HG03108 (cell line): ENCODE results near the gene CCS.
"Not testable (repeated sequence)": the region's sequence is repeated elsewhere in the genome, so short reads cannot be mapped to it uniquely, and the experiment has no call there.

Experiments
- ATAC-seq: cut with Tn5 transposase; IDR thresholded peaks from one replicate; pipeline ENCODE4 v1.9.1; 2021; ENCODE audit warnings: moderate library complexity; ENCODE audit not compliant: unreplicated experiment

CCS gene

GRCh38 chr11:66592457-66593302 is at the start of gene CCS, which contains the start of gene CCDC87:
Gene CCS, plus strand, starts transcription at chr11:66593185. Its CDS starts 77 bp downstream, at chr11:66593262.
Gene CCDC87, minus strand, starts transcription at chr11:66593063. Its CDS starts 48 bp downstream, at chr11:66593015.
- peak; percentile 91 for ATAC-seq

- ATAC-seq = peak; percentile 42
Observed at GRCh38 chr11:66543263-66544107, 49.5 kb upstream of the CCS start.

GRCh38 chr11:66544952-66545351 is 48.0 kb upstream of the CCS start:
- not testable (repeated sequence) for ATAC-seq

- peak; percentile 84 for ATAC-seq
Observed at GRCh38 chr11:66545701-66546367, 47.2 kb upstream of the CCS start, which contains the start of gene ZDHHC24. Gene ZDHHC24, minus strand, starts transcription at chr11:66546048. Its CDS starts 45 bp downstream, at chr11:66546003.

- no peak for ATAC-seq
Observed at GRCh38 chr11:66546368-66546965, 46.5 kb upstream of the CCS start, which contains the start of gene ACTN3. Gene ACTN3, plus strand, starts transcription at chr11:66546903. Its CDS starts 35 bp downstream, at chr11:66546938.

GRCh38 chr11:66546966-66547661 is 45.9 kb upstream of the CCS start:
- no peak for ATAC-seq

GRCh38 chr11:66547662-66548009 is 45.3 kb upstream of the CCS start:
- no peak for ATAC-seq

- no peak for ATAC-seq
Observed at GRCh38 chr11:66548041-66548440, 44.9 kb upstream of the CCS start.

GRCh38 chr11:66548774-66549630 is 44.0 kb upstream of the CCS start:
- no peak for ATAC-seq

GRCh38 chr11:66549696-66550095 is 43.3 kb upstream of the CCS start:
- no peak for ATAC-seq

- ATAC-seq = no peak
Observed at GRCh38 chr11:66550887-66551286, 42.1 kb upstream of the CCS start.

GRCh38 chr11:66554602-66555001 is 38.4 kb upstream of the CCS start:
- no peak for ATAC-seq

GRCh38 chr11:66555416-66555815 is 37.6 kb upstream of the CCS start:
- no peak for ATAC-seq

- no peak for ATAC-seq
Observed at GRCh38 chr11:66556086-66556485, 36.9 kb upstream of the CCS start.

- no peak for ATAC-seq
Observed at GRCh38 chr11:66557733-66558326, 35.2 kb upstream of the CCS start.

GRCh38 chr11:66559142-66559865 is 33.7 kb upstream of the CCS start:
- no peak for ATAC-seq

GRCh38 chr11:66559866-66560676 is 32.9 kb upstream of the CCS start:
- ATAC-seq = no peak
